Adrenal gland (tissue), 5 donors: ENCODE results near the gene PDLIM3.

ENCODE experiments used
- CTCF ChIP-seq, 6 experiments: fragments of 450-650 bp in 4 of 6; fragments of 200-600 bp in 2 of 6; sonication (generic) in 1 of 6; IDR thresholded peaks; 1 replicate in 5 of 6; 2 replicates in 1 of 6; pipeline versions ENCODE4 v1.5.1 to v1.8.0; 2016 to 2021; ENCODE audit warnings: antibody characterized with exemption in 6 of 6, mild to moderate bottlenecking in 2 of 6, moderate library complexity in 1 of 6
- POLR2A ChIP-seq, 2 donors: fragments of 450-650 bp; IDR thresholded peaks; one replicate each; pipeline ENCODE4 v1.6.1; 2017; ENCODE audit warnings: antibody characterized with exemption in 2 of 2, mild to moderate bottlenecking in 2 of 2, moderate library complexity in 1 of 2
- donor health status: DM: no; HTN: no; CAD: no.

- no peak for TF ChIP-seq CTCF (IDR thresholded peaks at IDR 0.05)
- no peak for TF ChIP-seq POLR2A (IDR thresholded peaks at IDR 0.05)
Observed at GRCh38 chr4:185480016-185480732, 55.1 kb downstream of the PDLIM3 start.
